Measurements from ENCODE around the gene CLCNKA.

GRCh38 chr1:16042096-16042495 is 20.3 kb downstream of the CLCNKA start:
- TF ChIP-seq EZH2phosphoT487 (IDR thresholded peaks at IDR 0.05; ENCODE audit: low read depth, severe bottlenecking, unreplicated experiment) (no peak), CTCF (IDR thresholded peaks at IDR 0.05; ENCODE audit: poor library complexity) (no peak)
